GM10266 (cell line): ENCODE measurements around the gene ISCU.
"Not testable (repeated sequence)": the region's sequence is repeated elsewhere in the genome, so short reads cannot be mapped to it uniquely, and the experiment has no call there.

Experiments used
- DNase-seq: peaks from one replicate; pipeline ENCODE4 v3.0.0; 2012; ENCODE audit errors: extremely low spot score
- TF ChIP-seq, protein P1 (sequence below): IDR thresholded peaks from 2 replicates; pipeline ENCODE4 v1.5.1; 2012; ENCODE audit warnings: mild to moderate bottlenecking, low read depth; ENCODE audit not compliant: control insufficient read depth, insufficient read depth; ENCODE audit errors: missing control alignments

The ISCU gene

DNA sequence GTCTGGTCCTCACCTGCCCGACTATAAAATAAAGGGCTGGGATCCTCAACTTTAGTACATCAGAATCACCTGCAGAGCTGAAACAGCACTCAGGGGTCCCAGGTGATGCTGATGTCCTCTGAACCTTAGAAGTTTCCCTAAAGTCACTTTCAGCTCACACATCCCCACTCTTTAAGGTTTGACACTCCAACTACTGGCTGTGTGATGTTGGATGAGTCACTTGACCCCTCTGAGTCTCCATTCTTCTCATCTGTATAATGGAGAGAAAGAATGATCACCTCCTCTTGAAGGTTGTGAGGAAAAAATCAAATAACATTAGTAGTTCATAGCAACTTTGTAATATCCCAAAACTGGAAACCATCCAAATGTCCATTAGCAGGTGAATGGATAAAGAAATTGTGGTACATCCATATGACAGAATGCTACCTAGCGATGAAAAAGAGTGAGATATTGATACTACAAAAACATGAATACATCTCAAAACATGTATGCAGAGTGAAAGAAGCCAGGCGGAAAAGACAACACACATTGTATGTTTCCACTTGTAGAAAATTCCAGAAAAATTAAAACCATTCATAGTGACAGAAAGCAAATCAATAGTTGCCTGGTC is 22.2 kb downstream of the ISCU start:
- TF ChIP-seq, protein P1, sequence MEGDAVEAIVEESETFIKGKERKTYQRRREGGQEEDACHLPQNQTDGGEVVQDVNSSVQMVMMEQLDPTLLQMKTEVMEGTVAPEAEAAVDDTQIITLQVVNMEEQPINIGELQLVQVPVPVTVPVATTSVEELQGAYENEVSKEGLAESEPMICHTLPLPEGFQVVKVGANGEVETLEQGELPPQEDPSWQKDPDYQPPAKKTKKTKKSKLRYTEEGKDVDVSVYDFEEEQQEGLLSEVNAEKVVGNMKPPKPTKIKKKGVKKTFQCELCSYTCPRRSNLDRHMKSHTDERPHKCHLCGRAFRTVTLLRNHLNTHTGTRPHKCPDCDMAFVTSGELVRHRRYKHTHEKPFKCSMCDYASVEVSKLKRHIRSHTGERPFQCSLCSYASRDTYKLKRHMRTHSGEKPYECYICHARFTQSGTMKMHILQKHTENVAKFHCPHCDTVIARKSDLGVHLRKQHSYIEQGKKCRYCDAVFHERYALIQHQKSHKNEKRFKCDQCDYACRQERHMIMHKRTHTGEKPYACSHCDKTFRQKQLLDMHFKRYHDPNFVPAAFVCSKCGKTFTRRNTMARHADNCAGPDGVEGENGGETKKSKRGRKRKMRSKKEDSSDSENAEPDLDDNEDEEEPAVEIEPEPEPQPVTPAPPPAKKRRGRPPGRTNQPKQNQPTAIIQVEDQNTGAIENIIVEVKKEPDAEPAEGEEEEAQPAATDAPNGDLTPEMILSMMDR: no peak
- DNase-seq: no peak

DNA sequence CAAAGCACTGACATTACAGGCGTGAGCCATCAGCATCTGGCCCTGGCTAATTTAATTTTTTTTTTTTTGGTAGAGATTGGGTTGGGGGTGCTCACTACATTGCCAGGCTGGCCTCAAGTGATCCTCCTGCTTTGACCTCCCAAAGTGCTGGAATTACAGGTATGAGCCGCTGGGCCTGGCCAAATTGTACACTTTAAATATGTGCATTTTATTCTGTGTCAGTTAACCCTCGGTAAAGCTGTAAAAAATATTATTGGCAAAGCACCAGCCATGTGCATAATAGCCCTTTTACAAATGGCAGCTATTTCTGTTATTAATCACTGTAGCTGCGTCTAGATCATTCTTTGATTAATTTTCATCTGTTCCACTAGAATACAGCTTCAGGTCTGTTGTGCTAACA is 23.5 kb downstream of the ISCU start:
- TF ChIP-seq, protein P1: no peak
- DNase-seq: no peak

DNA sequence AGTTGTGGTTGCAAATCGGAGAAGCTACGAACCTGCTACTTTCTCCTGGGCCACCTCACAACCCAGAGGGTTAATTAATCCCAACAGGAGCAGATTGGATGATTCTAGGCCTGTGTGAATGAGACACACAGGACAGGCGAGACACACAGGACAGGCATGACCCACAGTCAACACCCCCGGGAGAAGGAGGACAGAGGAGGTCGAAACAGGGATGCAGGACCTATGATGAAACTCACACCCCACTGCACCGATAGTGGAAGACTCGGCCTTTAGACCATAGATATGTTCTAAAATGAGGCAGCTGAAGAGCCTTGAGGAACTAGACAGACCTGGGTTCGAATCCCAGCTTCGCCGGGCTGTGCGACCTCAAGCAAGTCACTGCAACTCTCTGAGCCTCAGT is 23.9 kb downstream of the ISCU start:
- no peak for DNase-seq
- TF ChIP-seq, protein P1: no peak

DNA sequence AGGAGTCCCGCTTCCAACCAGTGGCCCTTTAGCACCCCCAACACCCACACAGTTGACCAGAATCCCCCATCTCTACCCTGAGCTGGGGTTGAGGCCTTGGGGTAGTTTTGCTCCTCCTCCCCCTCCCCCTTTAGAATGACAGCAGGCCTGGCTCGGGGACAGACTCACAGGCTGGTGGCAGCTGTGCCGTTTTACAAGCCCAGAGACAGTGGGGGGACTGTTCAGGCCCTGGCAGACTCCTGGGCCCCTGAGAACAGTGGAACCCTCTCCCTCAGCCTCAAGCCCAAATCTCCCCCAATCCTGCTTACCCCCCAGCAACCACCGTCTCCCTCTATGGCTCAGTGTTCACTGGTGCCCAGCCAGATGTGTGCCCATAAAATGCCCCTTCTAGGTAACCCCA is 25.4 kb downstream of the ISCU start:
- TF ChIP-seq, protein P1: no peak
- DNase-seq: no peak

DNA sequence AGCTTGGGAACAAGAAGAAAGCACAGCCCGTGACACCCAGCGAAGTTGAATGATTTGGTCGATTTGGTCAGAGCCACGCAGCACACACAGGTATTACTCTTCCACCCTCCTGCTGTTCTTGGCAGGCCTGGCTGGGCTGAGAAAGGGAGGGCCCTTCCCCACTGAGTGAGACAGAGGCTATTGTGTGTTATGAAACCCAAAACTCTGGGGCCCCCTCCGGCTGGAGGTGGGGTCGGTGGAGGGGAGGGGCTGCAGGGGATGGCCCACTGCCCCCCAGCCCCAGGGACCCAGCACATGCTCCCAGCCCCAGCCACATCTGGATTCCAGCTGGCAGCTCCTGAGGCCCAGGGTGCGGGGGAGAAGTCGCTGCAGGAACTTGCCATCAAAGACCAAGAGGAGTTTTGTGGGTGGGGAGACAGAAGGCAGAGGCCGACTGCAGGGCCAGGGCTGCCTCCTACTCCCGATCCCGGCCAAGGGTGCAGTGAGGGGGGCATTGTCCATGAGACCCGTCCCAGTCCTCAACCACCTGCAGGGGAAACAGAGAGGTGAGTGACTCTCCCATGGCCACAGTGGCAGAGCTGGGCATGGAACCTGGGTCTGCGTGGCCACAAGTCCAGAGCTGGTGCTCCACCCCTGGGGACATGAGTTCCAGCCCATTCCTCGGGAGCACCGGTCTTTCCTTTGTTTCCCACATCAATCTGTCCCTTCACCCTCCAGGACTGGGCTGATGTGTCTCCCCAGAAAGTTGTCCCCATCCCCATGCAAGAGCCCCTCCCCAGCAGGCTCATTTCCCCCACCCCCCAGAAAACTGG is 26.8 kb downstream of the ISCU start:
- no peak for DNase-seq
- TF ChIP-seq, protein P1: no peak

DNA sequence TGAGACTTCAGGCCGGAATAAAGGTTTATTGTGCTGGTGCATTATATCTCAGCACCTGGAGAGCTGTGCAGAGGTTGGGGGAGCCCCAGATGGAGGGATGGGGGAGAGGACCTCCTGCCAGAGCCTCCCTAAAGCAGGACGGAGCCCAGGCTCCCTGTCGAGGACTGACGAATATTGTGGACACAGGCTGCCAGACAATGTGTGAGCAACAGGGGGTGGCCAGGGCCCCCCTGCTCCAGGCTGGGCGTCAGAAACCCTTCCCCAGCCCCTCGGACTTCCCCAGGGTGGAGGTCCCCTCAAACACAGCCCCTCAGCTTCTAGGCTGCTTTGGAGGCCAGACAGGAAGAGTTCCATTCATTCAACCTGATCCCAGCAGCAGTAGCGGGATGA is 27.4 kb downstream of the ISCU start:
- TF ChIP-seq, protein P1: no peak
- DNase-seq: no peak

DNA sequence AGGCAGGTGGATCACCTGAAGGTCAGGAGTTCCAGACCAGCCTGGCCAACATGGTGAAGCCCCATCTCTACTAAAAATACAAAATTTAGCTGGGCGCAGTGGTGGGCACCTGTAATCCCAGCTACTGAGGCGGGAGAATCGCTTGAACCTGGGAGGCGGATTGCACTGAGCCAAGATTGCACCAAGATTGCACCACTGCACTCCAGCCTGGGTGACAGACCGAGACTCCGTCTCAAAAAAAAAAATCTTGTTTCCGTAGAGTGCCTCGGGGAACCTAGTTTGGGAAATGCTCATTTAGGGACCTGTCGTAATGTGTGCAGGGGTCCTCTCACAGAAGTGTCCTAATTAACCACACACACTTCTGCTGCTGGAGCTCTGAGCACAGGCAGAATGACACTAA is 28.1 kb downstream of the ISCU start:
- not testable (repeated sequence) for DNase-seq
